HCT116 (cell line): ENCODE measurements around the gene EPHA6. TPM values are rescaled to one million over a fixed set of nuclear protein-coding genes. Genes with fewer than 3 reads are reported as not detected.

Experiments
- ATAC-seq: fragments of 200-7000 bp; cut with Tn5 transposase; 2 replicates; pipeline ENCODE4 v1.9.1; 2020; ENCODE audit warnings: mild to moderate bottlenecking, moderate library complexity
- BruUV-seq: library from RNA; stranded (reverse); fragments of 400-500 nt; replicated peaks from 2 replicates; lab custom pipeline; 2021; lab: Mats Ljungman, UMichigan
- CTCF ChIA-PET: fragments of 300-600 bp; sonication (Branson Sonifier 250); formaldehyde crosslinking; loops from one replicate; lab custom pipeline; 2021; ENCODE audit warnings: antibody characterized with exemption; lab: Charles Lee
- POLR2A ChIA-PET: fragments of 300-600, 350-600 bp; sonication (Branson Sonifier 250); formaldehyde crosslinking; loops from one replicate; lab custom pipeline; 2021; ENCODE audit warnings: antibody characterized with exemption; lab: Charles Lee
- RAD21 ChIA-PET, 2 experiments: fragments of 300-600 bp; sonication (Branson Sonifier 250); formaldehyde crosslinking; loops; one replicate each; lab custom pipeline; 2023; ENCODE audit warnings: low total read pairs in 2 of 2; ENCODE audit not compliant: uncharacterized antibody in 2 of 2, unreplicated experiment in 2 of 2, low non-redundant PET in 1 of 2; lab: Charles Lee
- DNase-seq: peaks from one replicate; pipeline ENCODE4 v3.0.0-alpha.2; 2010; ENCODE audit warnings: low read depth, low spot score
- H2AFZ ChIP-seq: fragments of 200-600 bp; shearing (Covaris generic), sonication (generic); 2 replicates; pipeline ENCODE4 v1.6.1; 2017; ENCODE audit warnings: low read depth, mixed run types, mixed read lengths, antibody characterized with exemption, low read length; ENCODE audit not compliant: poor library complexity, severe bottlenecking
- H3K27ac ChIP-seq: 2 replicates; pipeline ENCODE4 v1.5.1; 2012; ENCODE audit warnings: low read depth, low read length
- H3K27me3 ChIP-seq: fragments of 200-600 bp; sonication (generic); 2 replicates; pipeline ENCODE4 v1.6.1; 2016; ENCODE audit warnings: mixed run types, low read length, mixed read lengths; ENCODE audit not compliant: insufficient read depth
- H3K36me3 ChIP-seq, 2 experiments: fragments of 200-500 bp in 1 of 2; fragments of 200-600 bp in 1 of 2; sonication (Bioruptor generic) in 1 of 2; sonication (generic) in 1 of 2; 2 replicates each; pipeline versions ENCODE4 v1.5.1 to v1.6.1; 2014 to 2016; ENCODE audit warnings: low read length in 2 of 2, inconsistent platforms in 1 of 2, mixed read lengths in 1 of 2, mixed run types in 1 of 2; ENCODE audit not compliant: insufficient read depth in 2 of 2, control insufficient read depth in 1 of 2
- H3K4me1 ChIP-seq, 2 experiments: fragments of 200-600 bp in 1 of 2; sonication (generic) in 1 of 2; 2 replicates each; pipeline versions ENCODE4 v1.5.1 to v1.6.1; 2012 to 2017; ENCODE audit warnings: low read length in 2 of 2, inconsistent platforms in 1 of 2, mild to moderate bottlenecking in 1 of 2, mixed read lengths in 1 of 2, mixed run types in 1 of 2, moderate library complexity in 1 of 2; ENCODE audit not compliant: insufficient read depth in 2 of 2, control insufficient read depth in 1 of 2
- H3K4me2 ChIP-seq: fragments of 200-600 bp; sonication (generic); 2 replicates; pipeline ENCODE4 v1.6.1; 2017; ENCODE audit warnings: mixed run types, low read length, mixed read lengths
- H3K4me3 ChIP-seq, 2 experiments: fragments of 200-600 bp in 1 of 2; sonication (generic) in 1 of 2; replicated peaks in 1 of 2; 2 replicates each; pipeline ENCODE4 v1.5.1; 2011 to 2016; ENCODE audit warnings: low read length in 2 of 2, control low read depth in 1 of 2, low read depth in 1 of 2, mild to moderate bottlenecking in 1 of 2, mixed read lengths in 1 of 2, mixed run types in 1 of 2
- H3K79me2 ChIP-seq: fragments of 200-600 bp; sonication (generic); 2 replicates; pipeline ENCODE4 v1.6.1; 2017; ENCODE audit warnings: mild to moderate bottlenecking, mixed run types, low read length, moderate library complexity, mixed read lengths; ENCODE audit not compliant: insufficient read depth
- H3K9ac ChIP-seq: fragments of 200-600 bp; sonication (generic); 2 replicates; pipeline ENCODE4 v1.6.1; 2016; ENCODE audit warnings: low read length, mixed read lengths
- H3K9me2 ChIP-seq: fragments of 200-600 bp; sonication (generic), shearing (Covaris generic); 2 replicates; pipeline ENCODE4 v1.6.1; 2017; ENCODE audit warnings: mixed run types, mild to moderate bottlenecking, moderate library complexity; ENCODE audit not compliant: insufficient read depth
- H3K9me3 ChIP-seq, 2 experiments: fragments of 200-500 bp in 1 of 2; fragments of 200-600 bp in 1 of 2; sonication (Bioruptor generic) in 1 of 2; sonication (generic) in 1 of 2; 2 replicates each; pipeline ENCODE4 v1.6.1; 2014 to 2017; ENCODE audit warnings: low read length in 2 of 2, mixed read lengths in 2 of 2, inconsistent platforms in 1 of 2, low read depth in 1 of 2, mild to moderate bottlenecking in 1 of 2, mixed run types in 1 of 2, moderate library complexity in 1 of 2; ENCODE audit not compliant: control insufficient read depth in 1 of 2, insufficient read depth in 1 of 2
- H4K20me1 ChIP-seq: fragments of 200-600 bp; sonication (generic), shearing (Covaris generic); 2 replicates; pipeline ENCODE4 v1.6.1; 2017; ENCODE audit warnings: mixed run types, mild to moderate bottlenecking, moderate library complexity; ENCODE audit not compliant: insufficient read depth
- ATF3 ChIP-seq: IDR thresholded peaks from 2 replicates; pipeline ENCODE4 v1.6.1; 2012
- CEBPB ChIP-seq: IDR thresholded peaks from 2 replicates; pipeline ENCODE4 v1.6.1; 2012; ENCODE audit warnings: low read depth
- CTCF ChIP-seq, 3 experiments: fragments of 200-600 bp in 1 of 3; sonication (generic) in 1 of 3; IDR thresholded peaks in 2 of 3; conservative IDR thresholded peaks in 1 of 3; 2 replicates each; pipeline ENCODE4 v1.5.1; 2012 to 2017; ENCODE audit warnings: low read depth in 2 of 3, low read length in 2 of 3, antibody characterized with exemption in 1 of 3, borderline replicate concordance in 1 of 3, control low read depth in 1 of 3, mild to moderate bottlenecking in 1 of 3, mixed read lengths in 1 of 3, mixed run types in 1 of 3, moderate library complexity in 1 of 3; ENCODE audit not compliant: insufficient read depth in 1 of 3
- EGR1 ChIP-seq: IDR thresholded peaks from 2 replicates; pipeline ENCODE4 v1.6.1; 2012; ENCODE audit warnings: low read depth
- MAX ChIP-seq: IDR thresholded peaks from 2 replicates; pipeline ENCODE4 v1.6.1; 2012
- REST ChIP-seq: IDR thresholded peaks from 2 replicates; pipeline ENCODE4 v1.6.1; 2012; ENCODE audit warnings: low read depth
- ZFX ChIP-seq: fragments of 450-650 bp; IDR thresholded peaks from 2 replicates; pipeline ENCODE4 v1.6.1; 2017
- intact Hi-C: fragments of 100-400 bp; cut with micrococcal nuclease; formaldehyde crosslinking; loops from 2 replicates; pipeline ENCODE4 v1.10.0; 2022
- total RNA-seq: library from RNA; stranded (reverse); gene quantifications from one replicate; pipeline ENCODE4 v1.2.1, GENCODE V29; 2021; ENCODE audit not compliant: unreplicated experiment

EPHA6 gene
- total RNA-seq, 1 experiment from 2014 or later, result not detected

GRCh38 chr3:97711654-97712053 lies 897.3 kb downstream of the EPHA6 start:
- POLR2A ChIA-PET, result no interaction called here
- intact Hi-C loops, result no loop called here
- RAD21 ChIA-PET, result no interaction called here

More at GRCh38 chr3:97711654-97712053, 897.3 kb downstream of the EPHA6 start:
- H4K20me1 ChIP-seq, result no peaks in the 10 kb centered on the region
- no peaks in the 10 kb centered on the region for H3K79me2 ChIP-seq
- no peaks in the 10 kb centered on the region for H3K36me3 ChIP-seq
- no peaks in the 10 kb centered on the region for H3K27me3 ChIP-seq
- no peak overlapping the region for H3K4me3 ChIP-seq
- H3K4me1 ChIP-seq, result no peaks in the 10 kb centered on the region
- H2AFZ ChIP-seq, result no peak overlapping the region
- no TSS peak for BruUV-seq
- CTCF ChIA-PET, result no interaction called here
- no peak overlapping the region for H3K9ac ChIP-seq
- H3K4me2 ChIP-seq, result no peak overlapping the region
- DNase-seq (no peak), ATAC-seq (no peak)
- H3K9me3 ChIP-seq, result no peaks in the 10 kb centered on the region
- TF ChIP-seq EGR1 (no peak), CEBPB (no peak), ATF3 (no peak), ZFX (no peak), REST (no peak), MAX (no peak), CTCF (IDR thresholded peaks at IDR 0.05 in 2 of 3, conservative IDR thresholded peaks at IDR 0.05 in 1 of 3; ENCODE audit: borderline replicate concordance in 1 of 3, insufficient read depth in 1 of 3, low read depth in 2 of 3, low read length in 2 of 3) (no peak)
- H3K9me2 ChIP-seq, result no peaks in the 10 kb centered on the region
- H3K27ac ChIP-seq, result no peak overlapping the region
